HEK293 (cell line): ENCODE data around the gene TBC1D16.

Experiments used
- CTCF ChIA-PET: fragments of 350-600 bp; formaldehyde crosslinking; extraction: SDS; loops from one replicate; lab custom pipeline; 2021; ENCODE audit warnings: antibody characterized with exemption; lab: Yijun Ruan, JAX
- POLR2A ChIA-PET: fragments of 300-600 bp; formaldehyde crosslinking; extraction: SDS; loops from one replicate; lab custom pipeline; 2020; ENCODE audit warnings: antibody characterized with exemption, inconsistent platforms; lab: Yijun Ruan, JAX
- H3K27ac ChIP-seq: fragments of 200-500 bp; sonication (Bioruptor generic); 2 replicates; pipeline ENCODE4 v1.5.1; 2014; ENCODE audit warnings: low read depth, low read length, control low read depth, inconsistent platforms; ENCODE audit errors: extremely low read depth
- H3K36me3 ChIP-seq, 2 experiments: fragments of 200-500 bp in 1 of 2; sonication (Bioruptor generic) in 1 of 2; 1 replicate in 1 of 2; 2 replicates in 1 of 2; pipeline ENCODE4 v1.5.1; 2014 to 2017; ENCODE audit warnings: inconsistent platforms in 2 of 2, low read length in 2 of 2; ENCODE audit not compliant: control insufficient read depth in 2 of 2, insufficient read depth in 1 of 2
- H3K4me1 ChIP-seq: fragments of 200-500 bp; sonication (Bioruptor generic); 2 replicates; pipeline ENCODE4 v1.5.1; 2014; ENCODE audit warnings: mild to moderate bottlenecking, low read length, inconsistent platforms; ENCODE audit not compliant: control insufficient read depth, insufficient read depth
- H3K4me3 ChIP-seq: 2 replicates; pipeline ENCODE4 v1.5.1; 2011; ENCODE audit warnings: low read depth, mild to moderate bottlenecking, control low read depth, low read length, moderate library complexity
- H3K9me3 ChIP-seq: fragments of 200-500 bp; sonication (Bioruptor generic); 2 replicates; pipeline ENCODE4 v1.5.1; 2014; ENCODE audit warnings: low read depth, low read length, inconsistent platforms; ENCODE audit not compliant: control insufficient read depth, insufficient read depth
- BCL11B ChIP-seq: fragments of 450-650 bp; formaldehyde crosslinking; IDR thresholded peaks from 2 replicates; pipeline ENCODE4 v1.5.1; 2016; ENCODE audit warnings: low read depth, missing biosample characterization, missing genetic modification characterization
- KLF10 ChIP-seq: fragments of 450-650 bp; IDR thresholded peaks from 2 replicates; pipeline ENCODE4 v1.5.1; 2018; ENCODE audit warnings: missing biosample characterization, mild to moderate bottlenecking, missing genetic modification characterization
- RBAK ChIP-seq: fragments of 450-650 bp; formaldehyde crosslinking; IDR thresholded peaks from 2 replicates; pipeline ENCODE4 v1.5.1; 2016; ENCODE audit warnings: missing biosample characterization, missing genetic modification characterization
- SETDB1 ChIP-seq: IDR thresholded peaks from one replicate; pipeline ENCODE4 v1.6.1; 2017; ENCODE audit warnings: mild to moderate bottlenecking, low read length, moderate library complexity, mixed read lengths; ENCODE audit not compliant: insufficient read length
- ZBTB21 ChIP-seq: fragments of 450-650 bp; formaldehyde crosslinking; IDR thresholded peaks from 2 replicates; pipeline ENCODE4 v1.5.1; 2017; ENCODE audit warnings: missing biosample characterization, missing genetic modification characterization
- ZFP69B ChIP-seq: fragments of 450-650 bp; formaldehyde crosslinking; IDR thresholded peaks from 2 replicates; pipeline ENCODE4 v1.5.1; 2016; ENCODE audit warnings: missing biosample characterization, missing genetic modification characterization
- ZNF184 ChIP-seq: fragments of 450-650 bp; IDR thresholded peaks from 2 replicates; pipeline ENCODE4 v1.5.1; 2018; ENCODE audit warnings: missing biosample characterization, mild to moderate bottlenecking, missing genetic modification characterization
- ZNF214 ChIP-seq: fragments of 450-650 bp; formaldehyde crosslinking; IDR thresholded peaks from 2 replicates; pipeline ENCODE4 v1.5.1; 2017; ENCODE audit warnings: missing biosample characterization, mild to moderate bottlenecking, missing genetic modification characterization, borderline replicate concordance
- ZNF398 ChIP-seq: fragments of 450-650 bp; formaldehyde crosslinking; IDR thresholded peaks from 2 replicates; pipeline ENCODE4 v1.5.1; 2017; ENCODE audit warnings: missing biosample characterization, missing genetic modification characterization
- ZNF426 ChIP-seq: fragments of 450-650 bp; formaldehyde crosslinking; IDR thresholded peaks from 2 replicates; pipeline ENCODE4 v1.5.1; 2017; ENCODE audit warnings: missing biosample characterization, missing genetic modification characterization, mild to moderate bottlenecking, inconsistent platforms, moderate library complexity
- ZNF501 ChIP-seq: fragments of 450-650 bp; formaldehyde crosslinking; IDR thresholded peaks from 2 replicates; pipeline ENCODE4 v1.5.1; 2016; ENCODE audit warnings: missing biosample characterization, missing genetic modification characterization
- ZNF514 ChIP-seq: fragments of 450-650 bp; formaldehyde crosslinking; IDR thresholded peaks from 2 replicates; pipeline ENCODE4 v1.5.1; 2016; ENCODE audit warnings: missing biosample characterization, missing genetic modification characterization
- ZNF707 ChIP-seq: fragments of 450-650 bp; formaldehyde crosslinking; IDR thresholded peaks from 2 replicates; pipeline ENCODE4 v1.5.1; 2016; ENCODE audit warnings: missing biosample characterization, missing genetic modification characterization
- ZNF791 ChIP-seq: fragments of 450-650 bp; formaldehyde crosslinking; IDR thresholded peaks from 2 replicates; pipeline ENCODE4 v1.5.1; 2016; ENCODE audit warnings: missing biosample characterization, missing genetic modification characterization
- ZNF792 ChIP-seq: fragments of 450-650 bp; formaldehyde crosslinking; IDR thresholded peaks from 2 replicates; pipeline ENCODE4 v1.5.1; 2016; ENCODE audit warnings: missing biosample characterization, missing genetic modification characterization
- ZNF837 ChIP-seq: fragments of 450-650 bp; formaldehyde crosslinking; IDR thresholded peaks from 2 replicates; pipeline ENCODE4 v1.5.1; 2016; ENCODE audit warnings: missing biosample characterization, missing genetic modification characterization
- ZXDB ChIP-seq: fragments of 450-650 bp; formaldehyde crosslinking; IDR thresholded peaks from 2 replicates; pipeline ENCODE4 v1.5.1; 2016; ENCODE audit warnings: missing biosample characterization, missing genetic modification characterization
- TF ChIP-seq, protein P1 (sequence below): fragments of 450-650 bp; formaldehyde crosslinking; optimal IDR thresholded peaks from 2 replicates; pipeline ENCODE3; 2016; ENCODE audit warnings: missing biosample characterization, mild to moderate bottlenecking, missing genetic modification characterization
- TF ChIP-seq, protein P2 (sequence below): fragments of 450-650 bp; formaldehyde crosslinking; IDR thresholded peaks from 2 replicates; pipeline ENCODE4 v1.5.1; 2016; ENCODE audit warnings: missing biosample characterization, missing genetic modification characterization
- TF ChIP-seq, protein P3 (sequence below): fragments of 450-650 bp; formaldehyde crosslinking; IDR thresholded peaks from 2 replicates; pipeline ENCODE4 v1.5.1; 2016; ENCODE audit warnings: missing biosample characterization, missing genetic modification characterization
- TF ChIP-seq, protein P4 (sequence below): fragments of 450-650 bp; formaldehyde crosslinking; IDR thresholded peaks from 2 replicates; pipeline ENCODE4 v1.5.1; 2016; ENCODE audit warnings: missing biosample characterization, missing genetic modification characterization

TBC1D16 gene

DNA sequence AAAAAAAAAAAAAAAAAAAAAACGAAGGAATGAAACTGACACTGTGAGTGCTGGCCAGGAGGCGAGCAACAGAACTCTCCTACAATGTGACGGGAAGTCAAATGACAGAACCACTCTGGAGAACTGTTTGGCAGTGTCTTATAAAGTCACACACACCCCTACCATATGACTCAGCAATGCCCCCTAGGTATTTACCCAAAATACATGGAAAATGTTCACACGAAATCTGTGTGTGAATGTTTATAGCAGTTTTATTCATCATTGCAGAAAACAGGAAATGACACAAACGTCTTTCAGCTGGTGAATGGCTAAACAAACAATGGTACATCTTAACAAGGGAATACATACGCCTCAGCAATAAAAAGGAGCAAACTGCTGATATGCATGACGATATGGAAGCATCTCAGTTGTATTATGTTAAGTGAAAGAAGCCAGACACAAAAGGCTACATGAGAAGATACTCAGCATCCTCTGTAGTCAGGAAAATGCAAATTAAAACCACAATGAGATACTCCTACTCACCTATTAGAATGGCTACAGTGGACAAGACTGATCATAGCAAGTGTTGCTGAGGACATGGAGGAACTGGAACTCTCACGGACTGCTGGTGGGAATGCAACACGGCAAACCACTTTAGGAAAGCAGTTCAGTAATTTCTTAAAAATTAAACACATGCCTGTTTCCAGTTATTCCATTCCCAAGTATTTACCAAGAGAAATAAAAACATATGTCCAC lies 74.7 kb downstream of the TBC1D16 start (continued):
- TF ChIP-seq ZNF426 (tag by site-specific recombination) (no peak), ZNF398 (tag by site-specific recombination) (no peak), ZNF791 (tag by site-specific recombination) (no peak), ZNF214 (tag by site-specific recombination) (no peak), SETDB1 (peak; percentile 98), ZNF792 (tag by site-specific recombination) (no peak), ZFP69B (no peak), KLF10 (tag by site-specific recombination) (no peak), ZNF514 (no peak), ZBTB21 (tag by site-specific recombination) (peak; percentile 36; the same call in 1 of the 2 replicates), ZNF707 (tag by site-specific recombination) (no peak)
- TF ChIP-seq, protein P1, sequence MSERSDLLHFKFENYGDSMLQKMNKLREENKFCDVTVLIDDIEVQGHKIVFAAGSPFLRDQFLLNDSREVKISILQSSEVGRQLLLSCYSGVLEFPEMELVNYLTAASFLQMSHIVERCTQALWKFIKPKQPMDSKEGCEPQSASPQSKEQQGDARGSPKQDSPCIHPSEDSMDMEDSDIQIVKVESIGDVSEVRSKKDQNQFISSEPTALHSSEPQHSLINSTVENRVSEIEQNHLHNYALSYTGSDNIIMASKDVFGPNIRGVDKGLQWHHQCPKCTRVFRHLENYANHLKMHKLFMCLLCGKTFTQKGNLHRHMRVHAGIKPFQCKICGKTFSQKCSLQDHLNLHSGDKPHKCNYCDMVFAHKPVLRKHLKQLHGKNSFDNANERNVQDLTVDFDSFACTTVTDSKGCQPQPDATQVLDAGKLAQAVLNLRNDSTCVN (tag by site-specific recombination), result no peak
- TF ChIP-seq, protein P2, sequence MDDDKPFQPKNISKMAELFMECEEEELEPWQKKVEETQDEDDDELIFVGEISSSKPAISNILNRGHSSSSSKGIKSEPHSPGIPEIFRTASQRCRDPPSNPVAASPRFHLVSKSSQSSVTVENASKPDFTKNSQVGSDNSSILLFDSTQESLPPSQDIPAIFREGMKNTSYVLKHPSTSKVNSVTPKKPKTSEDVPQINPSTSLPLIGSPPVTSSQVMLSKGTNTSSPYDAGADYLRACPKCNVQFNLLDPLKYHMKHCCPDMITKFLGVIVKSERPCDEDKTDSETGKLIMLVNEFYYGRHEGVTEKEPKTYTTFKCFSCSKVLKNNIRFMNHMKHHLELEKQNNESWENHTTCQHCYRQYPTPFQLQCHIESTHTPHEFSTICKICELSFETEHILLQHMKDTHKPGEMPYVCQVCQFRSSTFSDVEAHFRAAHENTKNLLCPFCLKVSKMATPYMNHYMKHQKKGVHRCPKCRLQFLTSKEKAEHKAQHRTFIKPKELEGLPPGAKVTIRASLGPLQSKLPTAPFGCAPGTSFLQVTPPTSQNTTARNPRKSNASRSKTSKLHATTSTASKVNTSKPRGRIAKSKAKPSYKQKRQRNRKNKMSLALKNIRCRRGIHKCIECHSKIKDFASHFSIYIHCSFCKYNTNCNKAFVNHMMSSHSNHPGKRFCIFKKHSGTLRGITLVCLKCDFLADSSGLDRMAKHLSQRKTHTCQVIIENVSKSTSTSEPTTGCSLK (tag by site-specific recombination), result no peak
- TF ChIP-seq, protein P3, sequence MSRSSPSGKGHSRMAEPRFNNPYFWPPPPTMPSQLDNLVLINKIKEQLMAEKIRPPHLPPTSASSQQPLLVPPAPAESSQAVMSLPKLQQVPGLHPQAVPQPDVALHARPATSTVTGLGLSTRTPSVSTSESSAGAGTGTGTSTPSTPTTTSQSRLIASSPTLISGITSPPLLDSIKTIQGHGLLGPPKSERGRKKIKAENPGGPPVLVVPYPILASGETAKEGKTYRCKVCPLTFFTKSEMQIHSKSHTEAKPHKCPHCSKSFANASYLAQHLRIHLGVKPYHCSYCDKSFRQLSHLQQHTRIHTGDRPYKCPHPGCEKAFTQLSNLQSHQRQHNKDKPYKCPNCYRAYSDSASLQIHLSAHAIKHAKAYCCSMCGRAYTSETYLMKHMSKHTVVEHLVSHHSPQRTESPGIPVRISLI (tag by site-specific recombination), result peak; percentile 79; the same call in 1 of the 2 replicates
- TF ChIP-seq, protein P4, sequence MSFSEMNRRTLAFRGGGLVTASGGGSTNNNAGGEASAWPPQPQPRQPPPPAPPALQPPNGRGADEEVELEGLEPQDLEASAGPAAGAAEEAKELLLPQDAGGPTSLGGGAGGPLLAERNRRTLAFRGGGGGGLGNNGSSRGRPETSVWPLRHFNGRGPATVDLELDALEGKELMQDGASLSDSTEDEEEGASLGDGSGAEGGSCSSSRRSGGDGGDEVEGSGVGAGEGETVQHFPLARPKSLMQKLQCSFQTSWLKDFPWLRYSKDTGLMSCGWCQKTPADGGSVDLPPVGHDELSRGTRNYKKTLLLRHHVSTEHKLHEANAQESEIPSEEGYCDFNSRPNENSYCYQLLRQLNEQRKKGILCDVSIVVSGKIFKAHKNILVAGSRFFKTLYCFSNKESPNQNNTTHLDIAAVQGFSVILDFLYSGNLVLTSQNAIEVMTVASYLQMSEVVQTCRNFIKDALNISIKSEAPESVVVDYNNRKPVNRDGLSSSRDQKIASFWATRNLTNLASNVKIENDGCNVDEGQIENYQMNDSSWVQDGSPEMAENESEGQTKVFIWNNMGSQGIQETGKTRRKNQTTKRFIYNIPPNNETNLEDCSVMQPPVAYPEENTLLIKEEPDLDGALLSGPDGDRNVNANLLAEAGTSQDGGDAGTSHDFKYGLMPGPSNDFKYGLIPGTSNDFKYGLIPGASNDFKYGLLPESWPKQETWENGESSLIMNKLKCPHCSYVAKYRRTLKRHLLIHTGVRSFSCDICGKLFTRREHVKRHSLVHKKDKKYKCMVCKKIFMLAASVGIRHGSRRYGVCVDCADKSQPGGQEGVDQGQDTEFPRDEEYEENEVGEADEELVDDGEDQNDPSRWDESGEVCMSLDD, result no peak

- H3K36me3 ChIP-seq, result no peaks in the 10 kb centered on the region; a peak in 1 of 3 replicates
- H3K27ac ChIP-seq, result no peak overlapping the region
- POLR2A ChIA-PET, result no interaction called here
- no peaks in the 10 kb centered on the region for H3K9me3 ChIP-seq
- CTCF ChIA-PET, result interaction anchor here (0.6 to 7.1 kb wide), 4 partner anchors 12 to 580 kb away, joined by 3 to 43 read pairs (median 4); no protein-coding TSS in a partner anchor
- TF ChIP-seq RBAK (tag by site-specific recombination) (no peak), ZNF501 (tag by site-specific recombination) (no peak), ZXDB (tag by site-specific recombination) (no peak), BCL11B (tag by site-specific recombination) (no peak), ZNF184 (tag by site-specific recombination) (no peak), ZNF837 (tag by site-specific recombination) (no peak)
- H3K4me1 ChIP-seq, result no peaks in the 10 kb centered on the region; the same call in 1 of the 2 replicates
- H3K4me3 ChIP-seq, result no peak overlapping the region
These were observed 76.6 kb downstream of the TBC1D16 start for GRCh38 chr17:79959042-79959441.
